GM23338 (cell line): ENCODE measurements around the gene RASSF1. TPM values are rescaled to one million over a fixed set of nuclear protein-coding genes. Genes with fewer than 3 reads are reported as not detected.

Experiments
- ATAC-seq: fragments of 200-7000 bp; cut with Tn5 transposase; 3 replicates; pipeline ENCODE4 v1.9.1; 2020
- DNase-seq: peaks from one replicate; pipeline ENCODE4 v3.0.0-alpha.2; 2015; ENCODE audit warnings: low spot score
- H2AFZ ChIP-seq: fragments of 200-600 bp; sonication (generic); 2 replicates; pipeline ENCODE4 v1.8.0; 2016; ENCODE audit warnings: antibody characterized with exemption, mild to moderate bottlenecking, moderate library complexity
- H3F3A ChIP-seq: fragments of 200-600 bp; sonication (generic); replicated peaks from 2 replicates; pipeline ENCODE4 v1.8.0; 2017; ENCODE audit warnings: antibody characterized with exemption, mixed run types, low read depth
- H3K27ac ChIP-seq: fragments of 200-600 bp; sonication (generic); 2 replicates; pipeline ENCODE4 v1.6.1; 2016; ENCODE audit warnings: low read depth
- H3K27me3 ChIP-seq: fragments of 200-600 bp; sonication (generic); 2 replicates; pipeline ENCODE4 v1.8.0; 2016; ENCODE audit warnings: mild to moderate bottlenecking, mixed run types, moderate library complexity; ENCODE audit not compliant: insufficient read depth
- H3K36me3 ChIP-seq: fragments of 200-600 bp; sonication (generic); 2 replicates; pipeline ENCODE4 v1.8.0; 2016; ENCODE audit warnings: mild to moderate bottlenecking; ENCODE audit not compliant: insufficient read depth
- H3K4me1 ChIP-seq: fragments of 200-600 bp; sonication (generic); 2 replicates; pipeline ENCODE4 v1.8.0; 2016; ENCODE audit warnings: mild to moderate bottlenecking, moderate library complexity; ENCODE audit not compliant: insufficient read depth
- H3K4me2 ChIP-seq: fragments of 200-600 bp; sonication (generic); 2 replicates; pipeline ENCODE4 v1.7.1; 2017; ENCODE audit warnings: mixed run types
- H3K4me3 ChIP-seq: fragments of 200-600 bp; sonication (generic); 2 replicates; pipeline ENCODE4 v1.6.1; 2016; ENCODE audit warnings: mixed run types
- H3K79me2 ChIP-seq: fragments of 200-600 bp; sonication (generic); replicated peaks from 2 replicates; pipeline ENCODE4 v1.8.0; 2017; ENCODE audit warnings: mild to moderate bottlenecking; ENCODE audit not compliant: insufficient read depth
- H3K9me2 ChIP-seq: fragments of 200-600 bp; sonication (generic); 2 replicates; pipeline ENCODE4 v1.8.0; 2017; ENCODE audit not compliant: insufficient read depth
- H4K20me1 ChIP-seq: fragments of 200-600 bp; sonication (generic); replicated peaks from 2 replicates; pipeline ENCODE4 v1.8.0; 2017; ENCODE audit warnings: mild to moderate bottlenecking; ENCODE audit not compliant: insufficient read depth
- H3K27ac Mint-ChIP-seq: 2 replicates; pipeline ENCODE4 v1.8.0; 2020; ENCODE audit warnings: inconsistent platforms, mild to moderate bottlenecking, moderate library complexity, mixed read lengths
- H3K27me3 Mint-ChIP-seq: 3 replicates; pipeline ENCODE4 v1.8.0; 2022; ENCODE audit warnings: low read depth, mild to moderate bottlenecking, moderate library complexity, mixed read lengths, inconsistent platforms; ENCODE audit not compliant: insufficient read depth, poor library complexity
- H3K36me3 Mint-ChIP-seq: 3 replicates; pipeline ENCODE4 v1.8.0; 2021; ENCODE audit warnings: low read depth, mild to moderate bottlenecking, inconsistent platforms, moderate library complexity, mixed read lengths
- H3K4me1 Mint-ChIP-seq: 3 replicates; pipeline ENCODE4 v1.8.0; 2020; ENCODE audit warnings: mild to moderate bottlenecking, inconsistent platforms, mixed read lengths
- H3K4me3 Mint-ChIP-seq: 3 replicates; pipeline ENCODE4 v1.8.0; 2021; ENCODE audit warnings: moderate library complexity, mild to moderate bottlenecking, inconsistent platforms, mixed read lengths
- H3K9me3 Mint-ChIP-seq: 3 replicates; pipeline ENCODE4 v1.8.0; 2020; ENCODE audit warnings: moderate library complexity, mild to moderate bottlenecking, inconsistent platforms, mixed read lengths
- CREB1 ChIP-seq: fragments of 250-450 bp; sonication (Bioruptor Pico); IDR thresholded peaks from 2 replicates; pipeline ENCODE4 v1.5.0; 2020; ENCODE audit warnings: low read depth, mild to moderate bottlenecking, moderate library complexity
- ETS1 ChIP-seq: IDR thresholded peaks from 2 replicates; pipeline ENCODE4 v1.6.1; 2016; ENCODE audit warnings: antibody characterized with exemption
- EZH2 ChIP-seq: fragments of 200-600 bp; sonication (generic); IDR thresholded peaks from one replicate; pipeline ENCODE4 v1.8.0; 2017; ENCODE audit warnings: antibody characterized with exemption, mild to moderate bottlenecking, low read depth; ENCODE audit not compliant: unreplicated experiment
- EZH2phosphoT487 ChIP-seq: fragments of 200-600 bp; sonication (generic); IDR thresholded peaks from one replicate; pipeline ENCODE4 v1.8.1; 2018; ENCODE audit warnings: antibody characterized with exemption; ENCODE audit not compliant: unreplicated experiment
- JUNB ChIP-seq: IDR thresholded peaks from one replicate; pipeline ENCODE4 v1.6.1; 2016; ENCODE audit warnings: antibody characterized with exemption; ENCODE audit not compliant: unreplicated experiment
- NANOG ChIP-seq: IDR thresholded peaks from 2 replicates; pipeline ENCODE4 v1.6.1; 2016; ENCODE audit warnings: antibody characterized with exemption, borderline replicate concordance
- POLR2AphosphoS5 ChIP-seq: IDR thresholded peaks from 2 replicates; pipeline ENCODE4 v1.6.1; 2016; ENCODE audit warnings: antibody characterized with exemption, low read depth
- STAT1 ChIP-seq: IDR thresholded peaks from one replicate; pipeline ENCODE4 v1.6.1; 2016; ENCODE audit warnings: antibody characterized with exemption; ENCODE audit not compliant: unreplicated experiment
- ZNF114 ChIP-seq: fragments of 250-450 bp; sonication (Bioruptor Pico); IDR thresholded peaks from 2 replicates; pipeline ENCODE4 v1.5.0; 2020; ENCODE audit warnings: mild to moderate bottlenecking, moderate library complexity
- ZNF331 ChIP-seq: fragments of 250-450 bp; sonication (Bioruptor Pico); IDR thresholded peaks from 2 replicates; pipeline ENCODE4 v1.5.0; 2020; ENCODE audit warnings: low read depth, mild to moderate bottlenecking, moderate library complexity
- ZNF462 ChIP-seq: fragments of 250-450 bp; sonication (Bioruptor Pico); IDR thresholded peaks from 2 replicates; pipeline ENCODE4 v1.5.0; 2020; ENCODE audit warnings: mild to moderate bottlenecking, moderate library complexity
- polyA plus RNA-seq: library from polyadenylated mRNA; unstranded; fragments of >200 nt; fragmentation: Nextera tagmentation; extraction: Ambion mirVana; gene quantifications from 2 replicates; pipeline ENCODE4 v1.2.1, GENCODE V29; 2016
- total RNA-seq: library from RNA; depleted of rRNA; stranded (reverse); fragments of >200 nt; shearing (Covaris generic); gene quantifications from 2 replicates; pipeline ENCODE4 v1.2.3, GENCODE V29; 2014
- TF ChIP-seq, protein P1 (sequence below), 2 experiments: fragments of 200-600 bp in 1 of 2; sonication (generic) in 1 of 2; conservative IDR thresholded peaks; 2 replicates each; pipeline versions ENCODE4 v1.5.1 to v1.6.1; 2016 to 2017; ENCODE audit warnings: antibody characterized with exemption in 2 of 2, low read depth in 2 of 2, mild to moderate bottlenecking in 2 of 2, moderate library complexity in 1 of 2
- TF ChIP-seq, protein P2 (sequence below): IDR thresholded peaks from one replicate; pipeline ENCODE4 v1.6.1; 2018; ENCODE audit warnings: antibody characterized with exemption; ENCODE audit not compliant: unreplicated experiment

The RASSF1 gene
- total and polyA plus RNA-seq, 2 experiments from 2014 or later, result 9.6 to 15.7 TPM

GRCh38 chr3:50314816-50315215 is 25.8 kb downstream of the RASSF1 start:
- ATAC-seq, result no peak
- H3K4me1 Mint-ChIP-seq, result peaks cover 14% of the 10 kb centered on the region
- H3K9me3 Mint-ChIP-seq, result peaks cover 24% of the 10 kb centered on the region
- H3K4me3 ChIP-seq, result no peak overlapping the region
- H3K4me2 ChIP-seq, result no peak overlapping the region
- peaks cover 8% of the 10 kb centered on the region for H3K36me3 ChIP-seq
- H3K27ac Mint-ChIP-seq, result no peak overlapping the region
- no peaks in the 10 kb centered on the region for H3K27me3 ChIP-seq
- peaks cover 7% of the 10 kb centered on the region for H3K27me3 Mint-ChIP-seq
- H3F3A ChIP-seq, result 0 out of 2 replicates have a peak, but pooled peaks cover 6% of the 10 kb centered on the region
- H3K36me3 Mint-ChIP-seq, result peaks cover 66% of the 10 kb centered on the region
- no peak overlapping the region for H2AFZ ChIP-seq
- H3K27ac ChIP-seq, result no peak overlapping the region
- H3K79me2 ChIP-seq, result peaks cover 15% of the 10 kb centered on the region
- TF ChIP-seq JUNB, result no peak
- TF ChIP-seq ETS1, result no peak
- TF ChIP-seq, protein P1, sequence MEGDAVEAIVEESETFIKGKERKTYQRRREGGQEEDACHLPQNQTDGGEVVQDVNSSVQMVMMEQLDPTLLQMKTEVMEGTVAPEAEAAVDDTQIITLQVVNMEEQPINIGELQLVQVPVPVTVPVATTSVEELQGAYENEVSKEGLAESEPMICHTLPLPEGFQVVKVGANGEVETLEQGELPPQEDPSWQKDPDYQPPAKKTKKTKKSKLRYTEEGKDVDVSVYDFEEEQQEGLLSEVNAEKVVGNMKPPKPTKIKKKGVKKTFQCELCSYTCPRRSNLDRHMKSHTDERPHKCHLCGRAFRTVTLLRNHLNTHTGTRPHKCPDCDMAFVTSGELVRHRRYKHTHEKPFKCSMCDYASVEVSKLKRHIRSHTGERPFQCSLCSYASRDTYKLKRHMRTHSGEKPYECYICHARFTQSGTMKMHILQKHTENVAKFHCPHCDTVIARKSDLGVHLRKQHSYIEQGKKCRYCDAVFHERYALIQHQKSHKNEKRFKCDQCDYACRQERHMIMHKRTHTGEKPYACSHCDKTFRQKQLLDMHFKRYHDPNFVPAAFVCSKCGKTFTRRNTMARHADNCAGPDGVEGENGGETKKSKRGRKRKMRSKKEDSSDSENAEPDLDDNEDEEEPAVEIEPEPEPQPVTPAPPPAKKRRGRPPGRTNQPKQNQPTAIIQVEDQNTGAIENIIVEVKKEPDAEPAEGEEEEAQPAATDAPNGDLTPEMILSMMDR (conservative IDR thresholded peaks at IDR 0.05; ENCODE audit: low read depth in 2 of 2), result no peak
- TF ChIP-seq ZNF331 (CRISPR knock-in tag), result no peak
- no peak for TF ChIP-seq EZH2
- no peak for TF ChIP-seq ZNF114 (CRISPR knock-in tag)
- TF ChIP-seq NANOG, result no peak
- no peak for TF ChIP-seq EZH2phosphoT487
- no peak for TF ChIP-seq POLR2AphosphoS5
- TF ChIP-seq STAT1, result no peak
- TF ChIP-seq, protein P2, sequence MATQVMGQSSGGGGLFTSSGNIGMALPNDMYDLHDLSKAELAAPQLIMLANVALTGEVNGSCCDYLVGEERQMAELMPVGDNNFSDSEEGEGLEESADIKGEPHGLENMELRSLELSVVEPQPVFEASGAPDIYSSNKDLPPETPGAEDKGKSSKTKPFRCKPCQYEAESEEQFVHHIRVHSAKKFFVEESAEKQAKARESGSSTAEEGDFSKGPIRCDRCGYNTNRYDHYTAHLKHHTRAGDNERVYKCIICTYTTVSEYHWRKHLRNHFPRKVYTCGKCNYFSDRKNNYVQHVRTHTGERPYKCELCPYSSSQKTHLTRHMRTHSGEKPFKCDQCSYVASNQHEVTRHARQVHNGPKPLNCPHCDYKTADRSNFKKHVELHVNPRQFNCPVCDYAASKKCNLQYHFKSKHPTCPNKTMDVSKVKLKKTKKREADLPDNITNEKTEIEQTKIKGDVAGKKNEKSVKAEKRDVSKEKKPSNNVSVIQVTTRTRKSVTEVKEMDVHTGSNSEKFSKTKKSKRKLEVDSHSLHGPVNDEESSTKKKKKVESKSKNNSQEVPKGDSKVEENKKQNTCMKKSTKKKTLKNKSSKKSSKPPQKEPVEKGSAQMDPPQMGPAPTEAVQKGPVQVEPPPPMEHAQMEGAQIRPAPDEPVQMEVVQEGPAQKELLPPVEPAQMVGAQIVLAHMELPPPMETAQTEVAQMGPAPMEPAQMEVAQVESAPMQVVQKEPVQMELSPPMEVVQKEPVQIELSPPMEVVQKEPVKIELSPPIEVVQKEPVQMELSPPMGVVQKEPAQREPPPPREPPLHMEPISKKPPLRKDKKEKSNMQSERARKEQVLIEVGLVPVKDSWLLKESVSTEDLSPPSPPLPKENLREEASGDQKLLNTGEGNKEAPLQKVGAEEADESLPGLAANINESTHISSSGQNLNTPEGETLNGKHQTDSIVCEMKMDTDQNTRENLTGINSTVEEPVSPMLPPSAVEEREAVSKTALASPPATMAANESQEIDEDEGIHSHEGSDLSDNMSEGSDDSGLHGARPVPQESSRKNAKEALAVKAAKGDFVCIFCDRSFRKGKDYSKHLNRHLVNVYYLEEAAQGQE, result no peak
- TF ChIP-seq ZNF462 (CRISPR knock-in tag), result no peak
- TF ChIP-seq CREB1 (CRISPR knock-in tag), result no peak
- peaks cover under 1% of the 10 kb centered on the region; the same call in 1 of the 2 replicates for H4K20me1 ChIP-seq
- no peaks in the 10 kb centered on the region for H3K9me2 ChIP-seq
- H3K4me3 Mint-ChIP-seq, result no peak overlapping the region
- DNase-seq, result no peak
- H3K4me1 ChIP-seq, result no peaks in the 10 kb centered on the region; the same call in 1 of the 2 replicates
